Upper lobe of left lung (tissue), 4 donors: ENCODE measurements around the gene GIMAP2.

Experiments
- CTCF ChIP-seq, 6 experiments: fragments of 450-650 bp in 4 of 6; fragments of 200-600 bp in 2 of 6; sonication (generic) in 2 of 6; IDR thresholded peaks; one replicate each; pipeline ENCODE4 v1.5.1; 2016 to 2019; ENCODE audit warnings: antibody characterized with exemption in 6 of 6
- EP300 ChIP-seq, 4 donors: sonication (generic); formaldehyde crosslinking; IDR thresholded peaks; one replicate each; pipeline ENCODE4 v1.5.1; 2017; ENCODE audit warnings: antibody characterized with exemption in 4 of 4, control low read depth in 2 of 4
- POLR2AphosphoS5 ChIP-seq, 2 donors: sonication (generic); formaldehyde crosslinking; IDR thresholded peaks; one replicate each; pipeline ENCODE4 v1.5.1; 2017; ENCODE audit warnings: antibody characterized with exemption in 2 of 2

- TF ChIP-seq CTCF (IDR thresholded peaks at IDR 0.05) = no peak
- TF ChIP-seq POLR2AphosphoS5 (IDR thresholded peaks at IDR 0.05) = no peak
- no peak for TF ChIP-seq EP300 (IDR thresholded peaks at IDR 0.05)
These were observed 19.1 kb upstream of the GIMAP2 start for GRCh38 chr7:150666412-150666811.
